ENCODE results near the gene EIF5A2.

The EIF5A2 gene

GRCh38 chr3:170867143-170867937 lies 41.1 kb downstream of the EIF5A2 start:
- Histone ChIP-seq H3K27me3 (ENCODE audit: insufficient read depth, low read length) (no peaks in the 10 kb centered on the region), H3K9me3 (ENCODE audit: insufficient read depth, low read depth, low read length) (no peaks in the 10 kb centered on the region), H3K4me3 (ENCODE audit: low read length) (peak overlapping the region; percentile 99), H3K9ac (ENCODE audit: low read depth, low read length) (peak overlapping the region; percentile 100; the same call in 1 of the 2 replicates), H3K4me1 (ENCODE audit: insufficient read depth, low read length) (no peaks in the 10 kb centered on the region; the same call in 1 of the 2 replicates), H3K36me3 (ENCODE audit: insufficient read depth, low read depth, low read length) (peaks cover 41% of the 10 kb centered on the region), H3K27ac (ENCODE audit: low read length) (no peak overlapping the region)

GRCh38 chr3:170866499-170866898 lies 41.9 kb downstream of the EIF5A2 start:
- Histone ChIP-seq H3K36me3 (ENCODE audit: insufficient read depth, low read depth, low read length) (peaks cover 41% of the 10 kb centered on the region), H3K9me3 (ENCODE audit: insufficient read depth, low read depth, low read length) (no peaks in the 10 kb centered on the region), H3K27ac (ENCODE audit: low read length) (no peak overlapping the region), H3K4me1 (ENCODE audit: insufficient read depth, low read length) (no peaks in the 10 kb centered on the region; the same call in 1 of the 2 replicates), H3K27me3 (ENCODE audit: insufficient read depth, low read length) (no peaks in the 10 kb centered on the region), H3K9ac (ENCODE audit: low read depth, low read length) (peak overlapping the region; percentile 100; the same call in 1 of the 2 replicates), H3K4me3 (ENCODE audit: low read length) (peak overlapping the region; percentile 99; the same call in 1 of the 2 replicates)

- Histone ChIP-seq H3K4me3 (ENCODE audit: low read length) (no peak overlapping the region), H3K9ac (ENCODE audit: low read depth, low read length) (no peak overlapping the region), H3K4me1 (ENCODE audit: insufficient read depth, low read length) (no peaks in the 10 kb centered on the region; the same call in 1 of the 2 replicates), H3K9me3 (ENCODE audit: insufficient read depth, low read depth, low read length) (no peaks in the 10 kb centered on the region), H3K27me3 (ENCODE audit: insufficient read depth, low read length) (no peaks in the 10 kb centered on the region), H3K27ac (ENCODE audit: low read length) (no peak overlapping the region), H3K36me3 (ENCODE audit: insufficient read depth, low read depth, low read length) (peaks cover 41% of the 10 kb centered on the region)
Observed at GRCh38 chr3:170865209-170866094, 43.0 kb downstream of the EIF5A2 start.

- Histone ChIP-seq H3K9ac (ENCODE audit: low read depth, low read length) (no peak overlapping the region), H3K9me3 (ENCODE audit: insufficient read depth, low read depth, low read length) (no peaks in the 10 kb centered on the region), H3K4me1 (ENCODE audit: insufficient read depth, low read length) (no peaks in the 10 kb centered on the region; the same call in 1 of the 2 replicates), H3K4me3 (ENCODE audit: low read length) (no peak overlapping the region), H3K36me3 (ENCODE audit: insufficient read depth, low read depth, low read length) (peaks cover 41% of the 10 kb centered on the region), H3K27ac (ENCODE audit: low read length) (no peak overlapping the region), H3K27me3 (ENCODE audit: insufficient read depth, low read length) (no peaks in the 10 kb centered on the region)
Observed at GRCh38 chr3:170864525-170865208, 43.8 kb downstream of the EIF5A2 start.

GRCh38 chr3:170863816-170864215 lies 44.6 kb downstream of the EIF5A2 start:
- H3K36me3 ChIP-seq (ENCODE audit: insufficient read depth, low read depth, low read length): peaks cover 41% of the 10 kb centered on the region
- H3K27ac ChIP-seq (ENCODE audit: low read length): no peak overlapping the region
- no peaks in the 10 kb centered on the region; the same call in 1 of the 2 replicates for H3K4me1 ChIP-seq (ENCODE audit: insufficient read depth, low read length)
- H3K27me3 ChIP-seq (ENCODE audit: insufficient read depth, low read length): no peaks in the 10 kb centered on the region
- no peak overlapping the region for H3K9ac ChIP-seq (ENCODE audit: low read depth, low read length)
- no peak overlapping the region for H3K4me3 ChIP-seq (ENCODE audit: low read length)
- no peaks in the 10 kb centered on the region for H3K9me3 ChIP-seq (ENCODE audit: insufficient read depth, low read depth, low read length)

- Histone ChIP-seq H3K4me1 (ENCODE audit: insufficient read depth, low read length) (no peaks in the 10 kb centered on the region; the same call in 1 of the 2 replicates), H3K9me3 (ENCODE audit: insufficient read depth, low read depth, low read length) (no peaks in the 10 kb centered on the region), H3K27me3 (ENCODE audit: insufficient read depth, low read length) (no peaks in the 10 kb centered on the region), H3K4me3 (ENCODE audit: low read length) (no peak overlapping the region), H3K9ac (ENCODE audit: low read depth, low read length) (no peak overlapping the region), H3K36me3 (ENCODE audit: insufficient read depth, low read depth, low read length) (peaks cover 33% of the 10 kb centered on the region), H3K27ac (ENCODE audit: low read length) (no peak overlapping the region)
Observed at GRCh38 chr3:170862618-170863374, 45.6 kb downstream of the EIF5A2 start.

- H3K36me3 ChIP-seq (ENCODE audit: insufficient read depth, low read depth, low read length): no peaks in the 10 kb centered on the region
- H3K27ac ChIP-seq (ENCODE audit: low read length): no peak overlapping the region
- no peaks in the 10 kb centered on the region for H3K27me3 ChIP-seq (ENCODE audit: insufficient read depth, low read length)
- H3K4me1 ChIP-seq (ENCODE audit: insufficient read depth, low read length): no peaks in the 10 kb centered on the region
- H3K9ac ChIP-seq (ENCODE audit: low read depth, low read length): no peak overlapping the region
- H3K9me3 ChIP-seq (ENCODE audit: insufficient read depth, low read depth, low read length): no peaks in the 10 kb centered on the region
- H3K4me3 ChIP-seq (ENCODE audit: low read length): no peak overlapping the region
Observed at GRCh38 chr3:170858599-170858998, 49.8 kb downstream of the EIF5A2 start.

GRCh38 chr3:170852324-170852723 lies 56.1 kb downstream of the EIF5A2 start:
- Histone ChIP-seq H3K27me3 (ENCODE audit: insufficient read depth, low read length) (no peaks in the 10 kb centered on the region), H3K27ac (ENCODE audit: low read length) (no peak overlapping the region), H3K9ac (ENCODE audit: low read depth, low read length) (no peak overlapping the region), H3K4me1 (ENCODE audit: insufficient read depth, low read length) (no peaks in the 10 kb centered on the region), H3K36me3 (ENCODE audit: insufficient read depth, low read depth, low read length) (no peaks in the 10 kb centered on the region), H3K9me3 (ENCODE audit: insufficient read depth, low read depth, low read length) (no peaks in the 10 kb centered on the region), H3K4me3 (ENCODE audit: low read length) (no peak overlapping the region)

- H3K4me3 ChIP-seq (ENCODE audit: low read length): no peak overlapping the region
- no peaks in the 10 kb centered on the region for H3K4me1 ChIP-seq (ENCODE audit: insufficient read depth, low read length)
- H3K27me3 ChIP-seq (ENCODE audit: insufficient read depth, low read length): no peaks in the 10 kb centered on the region
- no peak overlapping the region for H3K27ac ChIP-seq (ENCODE audit: low read length)
- H3K36me3 ChIP-seq (ENCODE audit: insufficient read depth, low read depth, low read length): no peaks in the 10 kb centered on the region
- H3K9ac ChIP-seq (ENCODE audit: low read depth, low read length): no peak overlapping the region
- no peaks in the 10 kb centered on the region for H3K9me3 ChIP-seq (ENCODE audit: insufficient read depth, low read depth, low read length)
Observed at GRCh38 chr3:170848292-170848917, 60.0 kb downstream of the EIF5A2 start.

GRCh38 chr3:170844377-170844776 lies 64.1 kb downstream of the EIF5A2 start:
- H3K4me3 ChIP-seq (ENCODE audit: low read length): no peak overlapping the region
- no peak overlapping the region for H3K27ac ChIP-seq (ENCODE audit: low read length)
- H3K9ac ChIP-seq (ENCODE audit: low read depth, low read length): no peak overlapping the region
- H3K4me1 ChIP-seq (ENCODE audit: insufficient read depth, low read length): no peaks in the 10 kb centered on the region
- H3K27me3 ChIP-seq (ENCODE audit: insufficient read depth, low read length): no peaks in the 10 kb centered on the region
- no peaks in the 10 kb centered on the region for H3K36me3 ChIP-seq (ENCODE audit: insufficient read depth, low read depth, low read length)
- H3K9me3 ChIP-seq (ENCODE audit: insufficient read depth, low read depth, low read length): no peaks in the 10 kb centered on the region

All from iPS-20b (cell line).